ENCODE results near the gene EIF2AK2.

EIF2AK2 gene

GRCh38 chr2:37192551-37192950, 35.8 kb upstream of the EIF2AK2 start:
- WGBS (ENCODE audit: insufficient coverage, insufficient read length) = no CpG with 5 or more reads among the region's 1 CpG
- Histone ChIP-seq H3K36me3 (ENCODE audit: control insufficient read depth, insufficient read depth, low read length) (no peaks in the 10 kb centered on the region), H3K27ac (ENCODE audit: low read length) (no peak overlapping the region), H3K4me3 (ENCODE audit: low read length) (no peak overlapping the region), H3K27me3 (ENCODE audit: control insufficient read depth, insufficient read depth, low read length) (no peaks in the 10 kb centered on the region), H3K4me1 (ENCODE audit: control insufficient read depth, insufficient read depth, low read length) (peaks cover 10% of the 10 kb centered on the region), H3K9me3 (ENCODE audit: control insufficient read depth, insufficient read depth, low read length) (no peaks in the 10 kb centered on the region)
- no peak for DNase-seq (ENCODE audit: low read depth, low spot score)

DNA sequence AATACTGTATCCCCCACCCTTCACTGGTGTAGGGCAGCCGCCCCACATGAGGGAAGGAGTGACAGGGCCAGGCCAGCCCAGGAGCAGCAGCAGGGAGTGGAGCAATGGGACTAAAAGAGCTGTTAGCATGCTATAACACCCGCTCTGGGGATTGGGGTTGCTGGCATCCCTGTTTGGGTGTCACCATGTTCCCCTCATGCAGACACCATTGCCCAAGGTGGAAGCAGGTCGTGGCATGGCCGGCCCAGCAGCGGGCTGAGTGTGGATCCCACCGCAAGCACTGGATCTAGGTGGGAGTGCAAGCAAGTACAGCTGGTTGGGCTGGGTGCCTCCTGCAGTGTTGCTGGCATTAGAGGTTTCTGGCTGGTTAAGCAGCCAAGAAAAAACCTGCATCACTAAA, 35.0 kb upstream of the EIF2AK2 start:
- peaks cover 10% of the 10 kb centered on the region for H3K4me1 ChIP-seq (ENCODE audit: control insufficient read depth, insufficient read depth, low read length)
- no peaks in the 10 kb centered on the region for H3K36me3 ChIP-seq (ENCODE audit: control insufficient read depth, insufficient read depth, low read length)
- H3K27ac ChIP-seq (ENCODE audit: low read length) = no peak overlapping the region
- H3K4me3 ChIP-seq (ENCODE audit: low read length) = no peak overlapping the region
- no peak for DNase-seq (ENCODE audit: low read depth, low spot score)
- H3K27me3 ChIP-seq (ENCODE audit: control insufficient read depth, insufficient read depth, low read length) = no peaks in the 10 kb centered on the region
- H3K9me3 ChIP-seq (ENCODE audit: control insufficient read depth, insufficient read depth, low read length) = no peaks in the 10 kb centered on the region
- no CpG with 5 or more reads among the region's 6 CpGs for WGBS (ENCODE audit: insufficient coverage, insufficient read length)

DNA sequence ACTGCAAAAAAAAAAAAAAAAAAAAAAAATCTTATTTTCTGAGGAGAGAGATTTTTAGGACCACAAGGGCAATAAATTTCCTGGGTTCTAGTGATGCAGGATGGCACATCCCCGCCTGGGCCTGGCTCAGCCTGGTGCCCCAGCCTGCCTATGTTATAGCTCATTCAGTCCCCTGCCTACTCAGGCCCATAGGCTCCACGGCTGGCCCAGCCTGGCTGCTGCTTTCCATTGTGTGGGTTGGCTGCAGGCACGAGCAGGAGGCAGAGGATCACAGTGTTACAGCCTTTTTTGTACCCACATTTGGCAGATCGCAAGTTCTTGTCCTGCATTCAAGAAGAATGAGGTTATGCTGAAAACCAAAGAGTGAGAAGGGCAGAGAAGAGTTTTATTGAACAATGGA, 34.5 kb upstream of the EIF2AK2 start:
- Histone ChIP-seq H3K36me3 (ENCODE audit: control insufficient read depth, insufficient read depth, low read length) (no peaks in the 10 kb centered on the region), H3K27me3 (ENCODE audit: control insufficient read depth, insufficient read depth, low read length) (no peaks in the 10 kb centered on the region), H3K4me1 (ENCODE audit: control insufficient read depth, insufficient read depth, low read length) (peaks cover 10% of the 10 kb centered on the region), H3K27ac (ENCODE audit: low read length) (no peak overlapping the region), H3K4me3 (ENCODE audit: low read length) (no peak overlapping the region), H3K9me3 (ENCODE audit: control insufficient read depth, insufficient read depth, low read length) (no peaks in the 10 kb centered on the region)
- WGBS (ENCODE audit: insufficient coverage, insufficient read length) = no CpG with 5 or more reads among the region's 4 CpGs
- DNase-seq (ENCODE audit: low read depth, low spot score) = no peak

DNA sequence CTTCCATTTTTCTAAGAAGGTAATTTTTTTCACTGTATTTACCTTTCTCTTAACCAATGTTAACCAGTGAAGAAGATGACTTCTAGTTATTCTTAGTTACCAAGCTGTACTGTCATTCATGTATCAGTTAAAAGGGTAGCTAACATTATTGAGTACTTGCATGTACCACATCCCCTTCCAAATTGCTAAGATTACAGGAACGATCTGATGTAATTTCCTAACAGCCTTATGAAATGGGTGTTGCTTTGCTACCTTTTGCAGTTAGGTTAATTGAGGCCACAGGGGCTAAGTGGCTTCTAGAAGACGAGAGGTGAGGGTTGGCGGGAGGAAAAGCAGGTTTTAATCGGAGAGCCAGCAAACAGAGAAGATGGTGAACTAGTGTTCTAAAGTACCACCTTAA, 33.5 kb upstream of the EIF2AK2 start:
- DNase-seq (ENCODE audit: low read depth, low spot score) = no peak
- no peaks in the 10 kb centered on the region for H3K27me3 ChIP-seq (ENCODE audit: control insufficient read depth, insufficient read depth, low read length)
- WGBS (ENCODE audit: insufficient coverage, insufficient read length) = no CpG with 5 or more reads among the region's 4 CpGs
- H3K36me3 ChIP-seq (ENCODE audit: control insufficient read depth, insufficient read depth, low read length) = no peaks in the 10 kb centered on the region
- no peak overlapping the region for H3K4me3 ChIP-seq (ENCODE audit: low read length)
- no peaks in the 10 kb centered on the region for H3K9me3 ChIP-seq (ENCODE audit: control insufficient read depth, insufficient read depth, low read length)
- peaks cover 10% of the 10 kb centered on the region for H3K4me1 ChIP-seq (ENCODE audit: control insufficient read depth, insufficient read depth, low read length)
- H3K27ac ChIP-seq (ENCODE audit: low read length) = no peak overlapping the region

DNA sequence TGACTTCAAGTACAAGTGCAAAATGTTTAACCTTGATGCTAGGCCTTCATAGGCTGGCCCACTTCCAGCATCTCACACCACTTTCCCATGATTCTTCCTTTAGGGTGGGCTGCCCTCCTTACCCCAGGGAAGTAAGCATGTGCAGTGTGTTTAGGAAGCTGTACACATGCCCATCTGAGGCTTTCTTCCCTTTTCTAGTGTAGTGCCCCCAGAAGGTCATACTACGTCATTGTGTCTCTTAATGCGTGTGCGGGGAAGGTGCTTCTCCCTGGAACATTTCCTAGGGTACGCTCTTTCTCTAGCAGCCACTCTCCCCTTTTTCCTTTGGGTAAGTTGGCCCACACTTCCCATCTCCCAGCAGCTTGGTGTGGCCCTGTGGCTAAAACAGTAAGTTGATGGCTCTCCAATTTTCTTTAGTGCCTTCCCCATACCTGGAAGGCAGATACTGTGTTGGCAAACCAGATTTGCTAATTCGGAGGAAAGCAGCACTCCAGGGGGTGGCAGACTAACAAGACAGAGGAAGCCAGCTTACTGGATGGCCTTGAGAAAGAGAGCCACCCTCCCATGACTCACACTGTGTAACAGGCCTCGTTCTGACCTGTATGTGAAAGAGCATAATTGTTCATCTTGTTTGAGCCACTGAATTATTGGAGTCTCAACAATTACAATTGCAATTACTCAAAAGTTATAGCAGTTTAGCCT, 32.8 kb upstream of the EIF2AK2 start:
- H3K4me3 ChIP-seq (ENCODE audit: low read length) = no peak overlapping the region
- H3K9me3 ChIP-seq (ENCODE audit: control insufficient read depth, insufficient read depth, low read length) = no peaks in the 10 kb centered on the region
- no peaks in the 10 kb centered on the region for H3K27me3 ChIP-seq (ENCODE audit: control insufficient read depth, insufficient read depth, low read length)
- no peak for DNase-seq (ENCODE audit: low read depth, low spot score)
- H3K4me1 ChIP-seq (ENCODE audit: control insufficient read depth, insufficient read depth, low read length) = peaks cover 10% of the 10 kb centered on the region
- H3K27ac ChIP-seq (ENCODE audit: low read length) = no peak overlapping the region
- no CpG with 5 or more reads among the region's 6 CpGs for WGBS (ENCODE audit: insufficient coverage, insufficient read length)
- no peaks in the 10 kb centered on the region for H3K36me3 ChIP-seq (ENCODE audit: control insufficient read depth, insufficient read depth, low read length)

- Histone ChIP-seq H3K27ac (ENCODE audit: low read length) (no peak within 1 kb of the TSS), H3K4me1 (ENCODE audit: control insufficient read depth, insufficient read depth, low read length) (peaks cover 10% of the 10 kb centered on the region), H3K4me3 (ENCODE audit: low read length) (no peak within 1 kb of the TSS), H3K27me3 (ENCODE audit: control insufficient read depth, insufficient read depth, low read length) (no peaks in the 10 kb centered on the region), H3K36me3 (ENCODE audit: control insufficient read depth, insufficient read depth, low read length) (no peaks in the 10 kb centered on the region), H3K9me3 (ENCODE audit: control insufficient read depth, insufficient read depth, low read length) (no peaks in the 10 kb centered on the region)
- no peak for DNase-seq (ENCODE audit: low read depth, low spot score)
- WGBS (ENCODE audit: insufficient coverage, insufficient read length) = no CpG with 5 or more reads among the region's 2 CpGs
These were observed 31.8 kb upstream of the EIF2AK2 start, which contains the start of gene SULT6B1 for GRCh38 chr2:37188570-37188969. TSS of gene SULT6B1 (minus strand) at chr2:37188670. CDS start at chr2:37188640, 30 bp downstream.

DNA sequence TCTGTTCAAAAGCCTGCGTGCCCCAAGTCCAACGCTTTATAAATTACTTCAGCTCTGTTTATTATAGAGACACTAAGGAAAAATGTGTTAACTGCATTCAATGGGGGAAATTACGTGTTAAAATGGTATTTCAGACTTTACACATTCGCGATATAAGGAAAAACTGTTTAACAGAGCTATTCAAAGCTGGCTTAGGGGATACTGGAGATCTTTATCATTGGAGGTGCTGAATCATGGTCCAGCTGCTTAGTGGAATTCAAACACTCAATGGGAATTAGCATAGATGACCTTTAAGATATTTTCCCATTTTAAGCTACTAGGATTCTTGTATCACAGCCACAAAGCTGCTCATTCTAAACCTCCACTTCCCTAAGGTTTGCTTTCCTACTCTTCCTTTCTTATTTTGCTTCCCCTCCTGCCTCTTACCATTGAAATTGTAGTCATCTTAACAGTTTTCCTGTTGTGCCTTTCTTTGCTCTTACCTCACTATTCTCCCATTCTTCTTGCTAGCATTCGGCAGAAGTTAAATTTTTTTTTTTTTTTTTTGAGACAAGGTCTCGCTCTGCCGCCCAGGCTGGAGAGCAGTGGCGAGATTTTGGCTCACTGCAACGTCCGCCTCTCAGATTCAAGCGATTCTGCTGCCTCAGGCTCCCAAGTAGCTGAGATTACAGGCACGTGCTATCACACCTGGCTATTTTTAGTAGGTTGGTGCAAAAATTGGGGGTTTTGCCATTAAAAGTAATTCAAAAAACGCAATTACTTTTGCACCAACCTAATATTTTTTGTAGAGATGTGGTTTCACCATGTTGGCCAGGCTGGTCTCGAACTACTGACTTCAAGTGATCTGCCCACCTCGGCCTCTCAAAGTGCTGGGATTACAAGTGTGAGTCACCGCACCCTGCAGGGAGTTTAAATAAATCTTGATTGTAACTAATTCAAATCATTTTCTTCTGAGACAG, 25.2 kb upstream of the EIF2AK2 start:
- no peak for DNase-seq (ENCODE audit: low read depth, low spot score)
- H3K4me1 ChIP-seq (ENCODE audit: control insufficient read depth, insufficient read depth, low read length) = peaks cover 2% of the 10 kb centered on the region; the same call in 1 of the 2 replicates
- H3K36me3 ChIP-seq (ENCODE audit: control insufficient read depth, insufficient read depth, low read length) = no peaks in the 10 kb centered on the region
- H3K27me3 ChIP-seq (ENCODE audit: control insufficient read depth, insufficient read depth, low read length) = no peaks in the 10 kb centered on the region
- H3K9me3 ChIP-seq (ENCODE audit: control insufficient read depth, insufficient read depth, low read length) = no peaks in the 10 kb centered on the region
- no CpG with 5 or more reads among the region's 17 CpGs for WGBS (ENCODE audit: insufficient coverage, insufficient read length)
- no peak overlapping the region for H3K4me3 ChIP-seq (ENCODE audit: low read length)
- no peak overlapping the region for H3K27ac ChIP-seq (ENCODE audit: low read length)

DNA sequence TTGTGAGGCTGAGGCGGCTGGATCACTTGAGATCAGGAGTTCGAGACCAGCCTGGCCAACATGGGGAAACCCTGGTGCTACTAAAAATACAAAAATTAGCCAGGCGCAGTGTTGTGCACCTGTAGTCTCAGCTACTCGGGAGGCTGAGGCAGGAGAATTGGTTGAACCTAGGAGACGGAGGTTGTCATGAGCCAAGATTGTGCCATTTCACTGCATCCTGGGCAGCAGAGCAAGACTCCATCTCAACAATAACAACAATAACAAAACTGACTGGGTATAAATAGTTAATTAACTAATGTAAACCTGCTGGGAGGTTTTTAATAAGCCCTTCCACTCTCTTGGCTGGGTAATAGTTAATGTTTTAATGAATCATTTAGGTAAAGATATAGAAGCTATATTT, 23.9 kb upstream of the EIF2AK2 start:
- H3K4me1 ChIP-seq (ENCODE audit: control insufficient read depth, insufficient read depth, low read length) = peaks cover 2% of the 10 kb centered on the region; the same call in 1 of the 2 replicates
- H3K9me3 ChIP-seq (ENCODE audit: control insufficient read depth, insufficient read depth, low read length) = no peaks in the 10 kb centered on the region
- H3K27me3 ChIP-seq (ENCODE audit: control insufficient read depth, insufficient read depth, low read length) = no peaks in the 10 kb centered on the region
- DNase-seq (ENCODE audit: low read depth, low spot score) = no peak
- H3K36me3 ChIP-seq (ENCODE audit: control insufficient read depth, insufficient read depth, low read length) = no peaks in the 10 kb centered on the region
- no peak overlapping the region for H3K4me3 ChIP-seq (ENCODE audit: low read length)
- WGBS (ENCODE audit: insufficient coverage, insufficient read length) = no CpG with 5 or more reads among the region's 5 CpGs
- no peak overlapping the region for H3K27ac ChIP-seq (ENCODE audit: low read length)

DNA sequence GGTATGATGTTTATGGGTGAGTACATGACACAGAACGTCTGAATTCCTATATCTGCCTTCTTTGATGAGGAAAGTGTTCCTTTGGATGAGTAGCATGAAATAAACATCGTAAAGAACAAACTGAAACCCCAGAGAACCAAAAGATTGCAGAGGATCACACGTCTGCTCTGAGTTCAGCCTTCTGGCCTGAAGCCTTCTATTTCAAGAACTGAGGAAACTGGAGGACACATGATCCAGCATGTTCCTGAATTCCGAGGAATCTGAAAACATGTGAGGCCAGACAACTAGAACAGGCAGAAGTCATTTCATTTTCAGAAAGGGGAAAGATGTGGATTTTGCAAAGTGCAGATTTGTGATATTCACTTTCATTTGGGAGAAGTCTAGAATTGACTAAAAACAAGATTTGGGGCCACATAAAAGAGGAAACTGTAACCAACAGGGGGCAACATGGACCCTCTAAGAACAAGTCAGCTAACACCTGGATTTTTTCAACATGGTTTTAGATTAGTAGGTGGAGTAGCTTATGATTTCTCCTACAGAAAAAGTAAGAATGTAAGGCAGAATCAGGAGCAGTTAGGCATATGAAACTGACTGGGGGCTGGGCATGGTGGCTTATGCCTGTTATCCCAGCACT, 23.3 kb upstream of the EIF2AK2 start:
- WGBS (ENCODE audit: insufficient coverage, insufficient read length) = no CpG with 5 or more reads among the region's 4 CpGs
- no peaks in the 10 kb centered on the region for H3K9me3 ChIP-seq (ENCODE audit: control insufficient read depth, insufficient read depth, low read length)
- H3K27me3 ChIP-seq (ENCODE audit: control insufficient read depth, insufficient read depth, low read length) = no peaks in the 10 kb centered on the region
- H3K36me3 ChIP-seq (ENCODE audit: control insufficient read depth, insufficient read depth, low read length) = no peaks in the 10 kb centered on the region
- no peak overlapping the region for H3K4me3 ChIP-seq (ENCODE audit: low read length)
- DNase-seq (ENCODE audit: low read depth, low spot score) = no peak
- no peak overlapping the region for H3K27ac ChIP-seq (ENCODE audit: low read length)
- H3K4me1 ChIP-seq (ENCODE audit: control insufficient read depth, insufficient read depth, low read length) = peaks cover 2% of the 10 kb centered on the region; the same call in 1 of the 2 replicates

- no CpG with 5 or more reads among the region's 1 CpG for WGBS (ENCODE audit: insufficient coverage, insufficient read length)
- DNase-seq (ENCODE audit: low read depth, low spot score) = no peak
- Histone ChIP-seq H3K27ac (ENCODE audit: low read length) (no peak overlapping the region), H3K4me1 (ENCODE audit: control insufficient read depth, insufficient read depth, low read length) (no peaks in the 10 kb centered on the region), H3K4me3 (ENCODE audit: low read length) (no peak overlapping the region), H3K9me3 (ENCODE audit: control insufficient read depth, insufficient read depth, low read length) (no peaks in the 10 kb centered on the region), H3K27me3 (ENCODE audit: control insufficient read depth, insufficient read depth, low read length) (no peaks in the 10 kb centered on the region), H3K36me3 (ENCODE audit: control insufficient read depth, insufficient read depth, low read length) (no peaks in the 10 kb centered on the region)
These were observed 17.0 kb upstream of the EIF2AK2 start for GRCh38 chr2:37173741-37174140.

Data from iPS DF 6.9 (cell line).